Epithelial cell of alveolus of lung (primary cell): ENCODE measurements around the gene TGOLN2. TPM values are rescaled to one million over a fixed set of nuclear protein-coding genes. Genes with fewer than 3 reads are reported as not detected.

Source experiments
- total RNA-seq: library from RNA; depleted of rRNA; stranded (reverse); fragments of >200 nt; gene quantifications from 2 replicates; pipeline ENCODE4 v1.2.1, GENCODE V29; 2015

The TGOLN2 gene
- total RNA-seq, result 74.9 and 117 TPM in 2 replicates

DNA sequence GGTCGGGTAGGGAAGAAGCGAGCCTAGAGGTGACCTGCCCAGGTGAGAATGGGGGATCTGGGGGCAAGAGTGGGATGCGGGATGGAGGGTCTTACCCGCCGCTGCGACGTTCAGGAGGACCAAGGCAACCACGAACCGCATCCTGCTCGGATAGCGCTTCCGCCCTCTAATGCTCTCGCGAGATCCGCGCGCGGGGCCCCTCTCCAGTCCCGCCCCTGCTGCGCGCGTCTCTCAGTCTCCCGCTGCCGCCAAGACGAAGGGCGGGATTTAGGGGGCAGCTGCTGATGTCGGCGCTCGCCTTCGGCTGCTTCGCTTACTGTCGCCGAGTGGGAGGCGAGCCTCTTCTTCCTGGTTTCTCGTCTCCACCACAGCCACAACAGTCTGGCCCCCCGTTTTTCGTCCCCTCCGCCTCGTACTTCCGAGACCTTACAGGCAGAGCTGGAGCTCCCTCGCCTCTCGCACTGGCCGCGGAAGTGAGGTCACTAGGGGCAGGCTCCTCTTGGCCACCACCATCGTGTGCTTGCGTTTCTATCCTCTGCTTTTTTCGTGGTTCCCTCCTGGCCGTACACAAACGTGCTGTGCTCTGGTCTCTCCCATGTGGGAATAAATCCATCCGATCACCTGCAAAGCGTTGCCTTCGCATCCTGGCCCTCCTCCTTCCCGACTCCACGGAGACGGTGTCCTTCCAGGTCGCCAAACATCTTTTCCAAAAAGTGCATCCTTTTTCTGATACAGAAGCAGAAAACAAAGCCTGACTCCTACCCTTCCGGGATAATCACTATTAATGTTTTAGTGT lies at the start of gene TGOLN2:
TGOLN2 (minus strand) TSS at position 168 of the 796 bp plus-strand sequence; CDS start at position 141, 27 bp downstream.

DNA sequence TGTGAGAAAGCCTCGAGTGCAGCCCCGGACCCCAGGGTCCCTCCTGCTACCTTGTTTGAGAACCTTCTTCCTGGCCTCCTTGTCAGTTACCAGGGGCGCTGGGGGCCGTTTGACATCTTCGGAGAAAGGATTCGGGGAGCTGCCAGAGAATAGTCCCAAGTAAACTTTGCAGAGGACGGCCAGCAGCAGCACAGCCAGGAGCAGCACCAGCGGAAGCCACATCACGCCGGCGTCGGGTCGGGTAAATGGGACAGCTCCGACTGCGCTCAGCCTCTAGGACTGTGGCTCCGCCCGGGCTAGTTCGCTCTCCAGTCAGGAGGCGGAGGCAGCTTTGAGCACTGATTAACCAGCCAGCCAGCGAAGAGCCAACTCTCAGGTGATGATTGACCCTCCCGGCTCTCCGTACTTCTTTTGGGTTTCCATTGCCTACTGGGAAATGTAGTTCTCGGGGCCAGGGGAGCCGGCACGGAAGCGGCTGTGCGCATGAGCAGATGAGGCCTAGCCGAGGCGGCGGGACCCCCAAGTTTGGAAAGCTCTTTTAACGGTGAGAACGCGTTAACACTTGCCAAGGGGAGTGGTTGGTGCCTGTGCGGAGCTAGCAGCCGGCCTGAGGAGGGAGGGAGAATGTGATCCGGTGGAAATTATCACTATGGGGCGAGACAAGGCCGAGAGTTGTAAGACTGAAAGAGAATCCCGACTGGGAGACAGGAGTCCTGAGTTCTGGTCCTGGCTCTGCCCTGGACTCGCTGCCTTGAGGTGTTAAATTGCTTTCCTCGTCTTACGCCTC lies 26.7 kb upstream of the TGOLN2 start, which contains the start of the genes ELMOD3 and RETSAT:
ELMOD3 (plus strand) TSS at position 484 of the 787 bp plus-strand sequence. CDS start 2,430 bp downstream, outside the sequence.
RETSAT (minus strand) TSS at position 243 of the 787 bp plus-strand sequence; CDS start at position 222, 21 bp downstream.

Other genes with a start within 250 kb of the TGOLN2 start
- 0.78 and 1.4 TPM in 2 replicates for gene TCF7L1, start 194.6 kb downstream of the TGOLN2 start, total RNA-seq
- 29.2 and 35.4 TPM in 2 replicates for gene RETSAT, start 26.5 kb upstream of the TGOLN2 start, total RNA-seq
- 7.1 and 18.2 TPM in 2 replicates for gene ELMOD3, start 26.8 kb upstream of the TGOLN2 start, total RNA-seq
- 108 and 196 TPM in 2 replicates for gene CAPG, start 82.4 kb upstream of the TGOLN2 start, total RNA-seq
- gene SH2D6, start 90.7 kb upstream of the TGOLN2 start, total RNA-seq, result 0.13 TPM in 1 of 2 replicates, not detected in the other
- 46.6 and 56.6 TPM in 2 replicates for gene MAT2A, start 211.2 kb upstream of the TGOLN2 start, total RNA-seq
- gene GGCX, start 233.5 kb upstream of the TGOLN2 start, total RNA-seq, result 27.1 and 59.7 TPM in 2 replicates
- 3.2 and 13.1 TPM in 2 replicates for gene VAMP8, start 249.6 kb upstream of the TGOLN2 start, total RNA-seq